ENCODE results near the gene A2ML1. TPM values are rescaled to one million over a fixed set of nuclear protein-coding genes. Genes with fewer than 3 reads are reported as not detected.
"Not testable (repeated sequence)": the region's sequence is repeated elsewhere in the genome, so short reads cannot be mapped to it uniquely, and the experiment has no call there.

A2ML1 gene
- total RNA-seq, 1 donor from 2014 or later, result 720 TPM

DNA sequence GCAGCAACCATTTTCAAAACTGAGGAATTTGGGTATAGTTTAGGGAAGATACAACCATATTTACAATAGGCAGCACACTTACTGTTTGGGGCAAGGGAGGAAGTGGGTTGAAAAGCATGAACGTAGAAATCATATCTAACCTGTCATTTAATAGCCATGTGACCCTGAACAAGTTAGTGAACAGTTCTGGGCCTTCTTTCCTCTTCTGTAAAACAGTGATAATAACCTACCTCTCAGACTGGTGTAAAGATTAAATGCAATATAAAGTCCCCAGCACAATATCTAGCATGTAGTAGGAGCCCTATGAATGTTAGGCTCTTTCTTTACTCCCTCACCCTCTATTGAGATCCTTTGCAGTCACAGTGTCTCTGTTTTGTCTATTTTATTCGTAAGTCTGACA, 33.5 kb downstream of the A2ML1 start:
- ATAC-seq, result no peak

GRCh38 chr12:8859448-8859847, 37.0 kb downstream of the A2ML1 start:
- not testable (repeated sequence) for ATAC-seq

DNA sequence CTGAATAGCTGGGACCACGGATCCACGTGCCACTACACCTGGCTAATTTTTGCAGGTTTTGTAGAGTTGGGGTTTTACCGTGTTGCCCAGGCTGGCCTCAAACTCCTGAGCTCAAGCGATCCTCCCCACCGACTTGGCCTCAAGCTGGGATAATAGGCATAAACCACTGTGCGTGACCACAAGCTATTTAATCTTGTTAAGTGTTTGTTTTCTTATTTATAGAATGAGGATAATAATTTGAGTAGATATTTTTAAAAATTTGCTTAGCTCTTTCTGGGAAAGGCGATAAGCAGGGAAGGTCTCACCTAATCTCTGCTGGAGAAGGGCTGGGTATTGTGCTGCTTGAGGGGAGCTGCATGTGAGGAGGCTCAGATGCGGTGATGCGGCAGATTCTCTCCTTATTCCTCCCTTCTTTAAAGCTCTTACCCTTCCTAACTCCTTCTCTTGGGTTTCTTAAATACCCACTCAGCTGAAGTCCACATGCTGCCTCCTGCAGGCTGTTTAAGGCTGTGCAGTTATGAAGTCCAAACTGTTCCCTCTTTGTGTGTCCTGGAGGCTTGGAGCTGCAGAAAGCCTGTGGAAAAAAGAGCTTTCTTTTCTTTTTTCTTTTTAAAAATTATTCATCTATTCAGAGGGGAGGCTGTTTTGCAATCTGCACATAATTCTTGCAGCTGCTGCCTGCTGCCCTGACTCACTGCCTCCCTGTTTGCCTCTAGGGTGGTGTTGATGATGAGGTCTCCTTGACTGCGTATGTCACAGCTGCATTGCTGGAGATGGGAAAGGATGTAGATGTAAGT, 37.9 kb downstream of the A2ML1 start:
- ATAC-seq, result peak; percentile 46

DNA sequence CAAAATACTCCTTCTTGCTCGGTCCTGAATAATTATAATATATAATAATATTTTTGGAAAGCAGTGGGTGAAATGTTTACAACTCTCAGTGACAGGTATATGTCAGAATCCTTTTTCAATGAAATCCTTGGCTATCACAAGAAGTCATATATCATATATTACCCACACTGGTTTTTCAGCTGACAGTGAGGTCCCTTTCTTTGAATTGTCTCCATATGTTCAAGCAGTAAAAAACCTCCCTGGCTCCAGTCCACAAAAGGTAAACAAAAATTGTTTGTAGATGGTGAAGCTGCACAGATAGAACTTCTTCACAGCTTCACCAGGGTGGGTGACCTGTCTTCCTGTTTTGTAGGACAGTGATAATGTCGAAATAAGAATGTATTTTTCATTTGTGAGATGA, 44.0 kb downstream of the A2ML1 start:
- ATAC-seq, result no peak

DNA sequence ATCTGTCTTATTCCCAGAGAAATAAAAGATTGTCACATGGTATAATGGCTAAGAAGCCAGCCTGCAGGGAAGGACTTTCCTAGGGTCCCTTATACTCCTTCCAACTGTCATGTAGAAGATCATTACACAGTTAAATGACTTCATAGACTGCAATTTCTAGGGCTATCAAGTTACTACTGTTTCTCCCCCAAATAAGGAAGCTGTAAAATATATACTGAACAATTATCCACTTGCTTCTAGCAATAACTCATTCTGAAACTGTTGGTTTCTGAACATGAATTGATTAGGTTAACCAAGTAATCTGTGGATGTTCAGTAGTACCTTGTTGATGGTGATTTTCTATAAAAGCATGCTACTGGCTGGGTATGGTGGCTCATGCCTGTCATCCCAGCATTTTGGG, 44.6 kb downstream of the A2ML1 start:
- ATAC-seq, result no peak

- ATAC-seq, result peak; percentile 33
Measured at GRCh38 chr12:8867786-8868185, 45.4 kb downstream of the A2ML1 start.

GRCh38 chr12:8870586-8870985, 48.2 kb downstream of the A2ML1 start:
- no peak for ATAC-seq

- no peak for ATAC-seq
Measured at GRCh38 chr12:8871068-8871467, 48.6 kb downstream of the A2ML1 start.

GRCh38 chr12:8876887-8877286, 54.5 kb downstream of the A2ML1 start:
- no peak for ATAC-seq

- ATAC-seq, result no peak
Measured at GRCh38 chr12:8886502-8887284, 64.3 kb downstream of the A2ML1 start.

DNA sequence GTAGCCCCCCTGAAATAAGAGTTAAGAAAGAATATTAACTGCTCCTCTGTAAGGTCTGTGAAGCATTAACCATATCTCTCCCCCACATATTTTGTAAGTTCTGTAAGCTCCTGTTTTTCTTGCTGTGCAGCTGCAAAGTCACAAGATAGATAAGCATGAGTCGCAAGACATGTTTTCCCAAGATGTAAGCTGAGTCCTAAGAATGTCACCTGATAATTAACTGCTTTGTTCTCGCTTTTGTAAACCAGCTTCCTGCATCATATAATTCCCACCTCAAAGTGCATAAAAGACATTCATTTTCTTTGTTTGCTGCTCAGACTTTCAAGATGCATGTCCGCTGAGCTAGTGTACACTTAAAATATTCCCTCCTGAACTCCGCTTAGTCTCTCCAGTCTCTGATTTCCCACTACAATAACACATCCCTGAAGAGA, 64.9 kb downstream of the A2ML1 start:
- no peak for ATAC-seq

DNA sequence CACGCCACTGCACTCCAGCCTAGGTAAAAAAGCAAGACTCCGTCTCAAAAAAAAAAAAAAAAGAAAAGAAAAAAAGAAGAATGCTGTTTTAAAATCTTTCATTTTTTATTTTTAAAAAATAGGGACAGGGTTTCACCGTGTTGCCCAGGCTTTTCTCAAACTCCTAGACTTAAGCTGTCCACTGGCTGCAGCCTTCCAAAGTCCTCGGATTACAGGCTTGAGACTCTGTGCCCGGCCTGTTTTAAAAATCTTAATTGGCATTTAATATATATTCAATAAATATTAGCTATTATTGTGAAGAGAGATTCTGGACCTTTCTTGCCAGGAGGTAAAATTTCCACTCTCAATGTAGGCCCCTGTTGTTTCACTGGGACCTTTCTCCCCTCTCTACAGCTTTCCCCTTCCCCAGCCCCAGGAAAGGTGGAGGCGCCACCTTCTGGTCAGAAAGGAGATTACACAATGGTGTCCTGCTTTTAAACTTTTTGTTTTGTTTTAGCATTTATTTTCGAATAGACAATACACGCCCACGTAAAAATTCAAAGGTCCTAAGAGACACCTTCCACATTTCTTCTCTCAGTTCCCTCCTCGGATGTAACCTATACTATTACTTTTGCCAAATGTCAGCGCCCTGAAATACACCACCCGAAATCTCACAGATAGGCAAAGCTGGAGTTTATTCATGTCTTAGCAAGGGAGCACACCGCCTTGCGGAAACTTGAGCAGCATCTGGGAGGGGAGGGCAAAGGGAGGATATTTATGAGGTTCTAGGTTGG, 68.1 kb downstream of the A2ML1 start:
- peak; percentile 62 for ATAC-seq

- no peak for ATAC-seq
Measured at GRCh38 chr12:8891976-8892375, 69.6 kb downstream of the A2ML1 start.

GRCh38 chr12:8894378-8894777, 72.0 kb downstream of the A2ML1 start:
- no peak for ATAC-seq

GRCh38 chr12:8894986-8895385, 72.6 kb downstream of the A2ML1 start:
- no peak for ATAC-seq

DNA sequence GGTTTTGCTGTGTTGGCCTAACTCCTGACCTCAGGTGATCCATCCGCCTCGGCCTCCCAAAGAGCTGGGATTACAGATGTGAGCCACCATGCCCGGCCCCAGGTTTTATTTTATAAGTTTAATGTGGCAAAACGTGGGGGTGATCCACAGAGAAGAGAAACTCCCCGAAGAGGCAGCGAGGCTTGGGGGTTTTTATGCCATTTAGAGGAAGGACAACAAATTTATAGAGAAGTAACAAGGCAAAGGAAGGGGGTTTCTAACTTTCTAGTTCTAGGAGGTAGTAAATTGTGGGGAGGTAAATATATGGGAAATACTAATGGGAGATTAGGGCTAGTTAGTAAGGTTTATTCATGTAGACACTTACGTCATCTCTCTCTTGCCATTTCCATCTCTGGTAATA, 74.7 kb downstream of the A2ML1 start:
- ATAC-seq, result no peak

DNA sequence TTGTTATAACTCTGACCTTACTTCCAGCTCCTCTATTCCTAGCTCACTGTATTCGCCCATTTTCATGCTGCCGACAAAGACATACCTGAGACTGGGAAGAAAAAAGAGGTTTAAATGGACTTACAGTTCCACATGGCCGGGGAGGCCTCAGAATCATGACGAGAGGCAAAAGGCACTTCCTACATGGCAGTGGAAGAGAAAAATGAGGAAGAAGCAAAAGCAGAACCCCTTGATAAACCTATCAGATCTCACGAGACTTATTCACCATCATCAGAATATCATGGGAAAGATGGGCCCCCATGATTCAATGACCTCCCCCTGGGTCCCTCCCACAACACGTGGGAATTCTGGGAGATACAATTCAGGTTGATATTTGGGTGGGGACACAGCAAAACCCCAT, 77.4 kb downstream of the A2ML1 start:
- no peak for ATAC-seq

DNA sequence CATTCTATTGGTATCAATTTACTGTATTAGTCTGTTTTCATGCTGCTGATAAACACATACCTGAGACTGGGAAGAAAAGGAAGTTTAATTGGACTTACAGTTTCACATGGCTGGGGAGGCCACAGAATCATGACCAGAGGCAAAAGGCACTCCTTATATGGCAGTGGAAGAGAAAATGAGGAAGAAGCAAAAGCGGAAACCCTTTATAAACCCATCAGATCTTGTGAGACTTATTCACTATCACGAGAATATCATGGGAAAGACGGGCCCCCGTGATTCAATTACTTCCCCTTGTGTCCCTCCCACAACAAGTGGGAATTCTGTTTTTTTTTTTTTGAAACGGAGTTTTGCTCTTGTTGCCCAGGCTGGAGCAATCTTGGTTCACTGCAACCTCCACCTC, 80.3 kb downstream of the A2ML1 start:
- ATAC-seq, result not testable (repeated sequence)

- ATAC-seq, result no peak
Measured at GRCh38 chr12:8903646-8904045, 81.2 kb downstream of the A2ML1 start.

GRCh38 chr12:8904665-8905064, 82.2 kb downstream of the A2ML1 start:
- no peak for ATAC-seq

- ATAC-seq, result no peak
Measured at GRCh38 chr12:8905546-8905945, 83.1 kb downstream of the A2ML1 start.

DNA sequence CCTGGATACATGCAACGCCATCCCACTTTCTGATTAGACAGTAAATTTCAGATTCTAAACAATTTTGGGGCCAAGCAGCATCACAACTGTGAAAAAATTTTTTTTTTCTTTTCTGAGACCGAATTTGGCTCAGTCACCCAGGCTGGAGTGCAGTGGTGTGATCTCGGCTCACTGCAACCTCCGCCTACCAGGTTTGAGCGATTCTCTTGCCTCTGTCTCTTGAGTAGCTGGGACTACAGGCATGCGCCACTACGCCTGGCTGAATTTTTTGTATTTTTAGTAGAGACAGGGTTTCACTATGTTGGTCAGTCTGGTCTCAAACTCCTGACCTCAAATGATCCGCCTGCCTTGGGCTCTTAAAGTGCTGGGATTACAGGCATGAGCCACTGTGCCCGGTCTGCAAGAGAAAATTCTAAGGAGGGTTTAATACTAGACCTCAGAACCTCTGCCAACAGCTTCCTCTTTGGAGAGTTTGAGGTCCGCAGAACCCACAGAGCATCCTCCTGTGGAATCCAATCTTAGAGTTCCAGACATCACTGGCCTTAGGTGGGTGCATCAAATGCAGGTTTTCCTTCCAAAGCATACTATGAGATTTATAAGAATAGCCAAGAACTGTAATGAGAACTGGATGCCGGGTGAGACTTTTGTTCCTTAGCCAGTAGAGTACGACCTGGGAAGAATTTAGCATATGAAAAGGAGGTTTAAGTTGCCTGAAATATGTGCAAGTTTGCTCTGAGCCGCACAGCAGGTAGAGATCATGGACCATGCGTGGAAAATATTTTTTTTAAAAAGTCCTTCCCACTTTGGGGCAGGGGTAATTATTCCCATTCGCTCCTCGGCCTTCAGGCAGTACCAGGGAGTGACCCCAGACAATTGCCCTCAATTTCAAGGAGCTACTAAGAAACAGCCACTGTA, 84.1 kb downstream of the A2ML1 start:
- no peak for ATAC-seq

Measured in esophagus mucosa (tissue), 1 donor.